HepG2 (cell line): ENCODE results near the gene XPNPEP1. TPM values are rescaled to one million over a fixed set of nuclear protein-coding genes. Genes with fewer than 3 reads are reported as not detected.

Experiments used
- ATAC-seq: fragments of 200-7000 bp; cut with Tn5 transposase; 3 replicates; pipeline ENCODE4 v1.9.1; 2020; ENCODE audit warnings: mild to moderate bottlenecking, moderate library complexity
- BruUV-seq: library from RNA; stranded (reverse); fragments of 400-500 nt; replicated peaks from 2 replicates; lab custom pipeline; 2021; lab: Mats Ljungman, UMichigan
- CTCF ChIA-PET: fragments of 300-600 bp; formaldehyde crosslinking; extraction: SDS; loops from one replicate; lab custom pipeline; 2021; ENCODE audit warnings: low total read pairs, inconsistent platforms, low intra/inter-chr PET ratio; lab: Yijun Ruan, JAX
- POLR2A ChIA-PET: fragments of 350-600 bp; sonication (Branson Sonifier 250); formaldehyde crosslinking; loops from one replicate; lab custom pipeline; 2020; ENCODE audit warnings: antibody characterized with exemption, inconsistent platforms; lab: Yijun Ruan, JAX
- DNase-seq: peaks from one replicate; pipeline ENCODE4 v3.0.0-alpha.2; 2015; ENCODE audit warnings: low spot score
- FAIRE-seq: peaks from 3 replicates; lab custom pipeline; 2011; peaks lifted over from hg19 to GRCh38; lab: Jason Lieb, UNC
- H2AFZ ChIP-seq: one replicate; pipeline ENCODE4 v1.6.1; 2011; ENCODE audit warnings: low read length, inconsistent platforms
- H3K27ac ChIP-seq: fragments of 300-600 bp; 3 replicates; pipeline ENCODE4 v1.8.0; 2011; ENCODE audit warnings: mixed run types, mild to moderate bottlenecking, mixed read lengths, low read length, inconsistent platforms; ENCODE audit not compliant: insufficient read depth; ENCODE audit errors: extremely low read length
- H3K27me3 ChIP-seq, 2 experiments: fragments of 200-600 bp in 1 of 2; 2 replicates in 1 of 2; 3 replicates in 1 of 2; pipeline versions ENCODE4 v1.6.0 to v1.8.0; 2011; ENCODE audit warnings: low read length in 2 of 2, mild to moderate bottlenecking in 2 of 2, moderate library complexity in 2 of 2, inconsistent platforms in 1 of 2; ENCODE audit not compliant: insufficient read depth in 2 of 2, control insufficient read depth in 1 of 2
- H3K36me3 ChIP-seq, 2 experiments: fragments of 200-600 bp in 1 of 2; replicated peaks in 1 of 2; 2 replicates in 1 of 2; 3 replicates in 1 of 2; pipeline versions ENCODE4 v1.5.1 to v1.8.0; 2011; ENCODE audit warnings: low read length in 2 of 2, inconsistent platforms in 1 of 2; ENCODE audit not compliant: insufficient read depth in 2 of 2, control insufficient read depth in 1 of 2
- H3K4me1 ChIP-seq: 2 replicates; pipeline ENCODE4 v1.5.1; 2012; ENCODE audit warnings: low read length, inconsistent platforms; ENCODE audit not compliant: insufficient read depth
- H3K4me2 ChIP-seq: 2 replicates; pipeline ENCODE4 v1.6.0; 2011; ENCODE audit warnings: low read depth, low read length, inconsistent platforms
- H3K4me3 ChIP-seq, 3 experiments: fragments of 200-600 bp in 1 of 3; sonication (generic), shearing (Covaris generic) in 1 of 3; replicated peaks in 1 of 3; 2 replicates each; pipeline ENCODE4 v1.5.1; 2011 to 2016; ENCODE audit warnings: low read length in 3 of 3, inconsistent platforms in 2 of 3, low read depth in 2 of 3, mild to moderate bottlenecking in 2 of 3, control low read depth in 1 of 3, mixed read lengths in 1 of 3; ENCODE audit not compliant: insufficient read depth in 1 of 3
- H3K79me2 ChIP-seq: one replicate; pipeline ENCODE4 v1.6.1; 2011; ENCODE audit warnings: low read length, inconsistent platforms; ENCODE audit not compliant: insufficient read depth
- H3K9ac ChIP-seq: 2 replicates; pipeline ENCODE4 v1.6.0; 2011; ENCODE audit warnings: mild to moderate bottlenecking, low read depth, low read length, inconsistent platforms; ENCODE audit not compliant: insufficient read depth
- H3K9me3 ChIP-seq: 2 replicates; pipeline ENCODE4 v1.5.1; 2012; ENCODE audit warnings: mild to moderate bottlenecking, low read length
- H4K20me1 ChIP-seq: 2 replicates; pipeline ENCODE4 v1.6.0; 2011; ENCODE audit warnings: inconsistent platforms, mild to moderate bottlenecking, low read length, moderate library complexity; ENCODE audit not compliant: insufficient read depth
- AHDC1 ChIP-seq: sonication (generic); formaldehyde crosslinking; IDR thresholded peaks from 2 replicates; pipeline ENCODE4 v1.5.1; 2020; ENCODE audit warnings: mild to moderate bottlenecking, missing genetic modification reagents, borderline replicate concordance
- HNF1B ChIP-seq: sonication (generic); formaldehyde crosslinking; IDR thresholded peaks from 2 replicates; pipeline ENCODE4 v1.5.1; 2020; ENCODE audit warnings: mild to moderate bottlenecking, moderate library complexity, missing genetic modification reagents
- KMT2A ChIP-seq: sonication (generic); formaldehyde crosslinking; IDR thresholded peaks from 2 replicates; pipeline ENCODE4 v1.4.0; 2020; ENCODE audit warnings: missing genetic modification reagents
- MYPOP ChIP-seq: sonication (generic); formaldehyde crosslinking; IDR thresholded peaks from 2 replicates; pipeline ENCODE4 v1.8.1; 2023; ENCODE audit warnings: mild to moderate bottlenecking, moderate library complexity, missing genetic modification reagents
- REL ChIP-seq: sonication (generic); formaldehyde crosslinking; conservative IDR thresholded peaks from 2 replicates; pipeline ENCODE4 v1.8.0; 2022; ENCODE audit warnings: mild to moderate bottlenecking, missing genetic modification reagents, moderate library complexity
- WIZ ChIP-seq: sonication (generic); formaldehyde crosslinking; IDR thresholded peaks from 2 replicates; pipeline ENCODE4 v1.5.1; 2020; ENCODE audit warnings: mild to moderate bottlenecking, missing genetic modification reagents
- ZNF501 ChIP-seq: sonication (generic); formaldehyde crosslinking; IDR thresholded peaks from 2 replicates; pipeline ENCODE4 v1.5.1; 2020; ENCODE audit warnings: mild to moderate bottlenecking, moderate library complexity, missing genetic modification reagents
- ZNF788 ChIP-seq: sonication (generic); formaldehyde crosslinking; IDR thresholded peaks from 2 replicates; pipeline ENCODE4 v1.5.0; 2020; ENCODE audit warnings: mild to moderate bottlenecking, missing genetic modification reagents, borderline replicate concordance
- ZSCAN5A ChIP-seq: sonication (generic); formaldehyde crosslinking; IDR thresholded peaks from 2 replicates; pipeline ENCODE4 v1.8.0; 2022; ENCODE audit warnings: mild to moderate bottlenecking, missing genetic modification reagents, borderline replicate concordance
- WGBS: methylation state at CpG from one replicate; pipeline ENCODE4 v1.1.6; 2017; ENCODE audit warnings: low lambda C conversion rate; 5-methylcytosine and 5-hydroxymethylcytosine counted together
- in situ Hi-C: cut with HindIII; loops from 2 replicates; pipeline ENCODE4 v1.10.0; 2017; ENCODE audit warnings: low pct_unique_long_range_greater_than_20kb; ENCODE audit not compliant: extremely low pct_ligation_motif_present
- intact Hi-C: fragments of 100-400 bp; cut with micrococcal nuclease; formaldehyde crosslinking; loops from one replicate; pipeline ENCODE4 v1.10.0; 2022; ENCODE audit not compliant: unreplicated experiment
- polyA plus RNA-seq, 8 experiments: library from polyadenylated mRNA; depleted of rRNA in 3 of 8; stranded (reverse) in 7 of 8; unstranded in 1 of 8; fragments of >200 nt; fragmentation: Illumina TruSeq in 4 of 8; extraction: Trizol in 4 of 8; gene quantifications; 2 replicates each; pipeline versions ENCODE4 v1.2.1 to v1.2.3, GENCODE V29; 2011 to 2016; ENCODE audit warnings: low read depth in 4 of 8, missing spikeins in 1 of 8, mixed read lengths in 1 of 8; ENCODE audit not compliant: insufficient read depth in 1 of 8
- total RNA-seq, 5 experiments: library from RNA; depleted of rRNA; stranded (reverse); fragments of >200 nt; fragmentation: Illumina TruSeq; extraction: Trizol; gene quantifications; 2 replicates each; pipeline ENCODE4 v1.2.3, GENCODE V29; 2016; ENCODE audit warnings: low read depth in 1 of 5

The XPNPEP1 gene
- total and polyA plus RNA-seq, 2 of the 13 experiments (the other 11 are each of a cell fraction or from before 2014, with no cell fraction given), result 30.3 to 55.5 TPM

- TF ChIP-seq AHDC1 (CRISPR knock-in tag) (no peak), WIZ (CRISPR knock-in tag) (no peak)
- TF ChIP-seq, all 625 proteins: peak for 4
These were observed 776 bp upstream of the XPNPEP1 start (continued) for GRCh38 chr10:109924087-109924486.

GRCh38 chr10:109922358-109922975 is 844 bp downstream of the XPNPEP1 start:
- Histone ChIP-seq H3K36me3 (peaks cover 0 to 2% of the 10 kb centered on the region in 2 experiments; a peak in 1 of 5 replicates), H3K27ac (peak overlapping the region; percentile 52), H3K4me3 (peak overlapping the region; percentile 80 to 96 (median 92)), H3K4me1 (peaks cover 46% of the 10 kb centered on the region), H3K27me3 (peaks cover 1 to 27% of the 10 kb centered on the region in 2 experiments; a peak in 3 of 5 replicates), H3K4me2 (peak overlapping the region; percentile 97), H3K9ac (peak overlapping the region; percentile 85), H3K79me2 (peaks cover 7% of the 10 kb centered on the region), H3K9me3 (no peaks in the 10 kb centered on the region), H4K20me1 (no peaks in the 10 kb centered on the region), H2AFZ (no peak overlapping the region)
- ATAC-seq (peak; percentile 39), DNase-seq (no peak), FAIRE-seq (no peak)
- TSS peak; percentile 71 for BruUV-seq
- intact Hi-C loops (loop anchor here (2.0 kb wide), 1 partner anchor 42 kb away; no protein-coding TSS in a partner anchor), in situ Hi-C loops (no loop called here)
- TF ChIP-seq REL (CRISPR knock-in tag), result 0 out of 2 replicates have a peak, but pooled peaks have one; percentile 40
- TF ChIP-seq HNF1B, result peak; percentile 26; the same call in 1 of the 2 replicates
- TF ChIP-seq ZNF501 (CRISPR knock-in tag), result peak; percentile 60; the same call in 1 of the 2 replicates
- TF ChIP-seq KMT2A (CRISPR knock-in tag), result 0 out of 2 replicates have a peak, but pooled peaks have one; percentile 3
- TF ChIP-seq MYPOP (CRISPR knock-in tag), result 0 out of 2 replicates have a peak, but pooled peaks have one; percentile 17
- no peak for TF ChIP-seq ZSCAN5A
- TF ChIP-seq ZNF788 (CRISPR knock-in tag), result no peak
- CTCF ChIA-PET, result interaction anchor here (0.7 kb wide), 1 partner anchor 34 kb away, joined by 3 read pairs; no protein-coding TSS in a partner anchor
- POLR2A ChIA-PET, result no interaction called here
- 13% methylated on average over 3 of the region's 7 CpGs for WGBS
